ENCODE measurements around the gene KAT6B.

KAT6B gene

DNA sequence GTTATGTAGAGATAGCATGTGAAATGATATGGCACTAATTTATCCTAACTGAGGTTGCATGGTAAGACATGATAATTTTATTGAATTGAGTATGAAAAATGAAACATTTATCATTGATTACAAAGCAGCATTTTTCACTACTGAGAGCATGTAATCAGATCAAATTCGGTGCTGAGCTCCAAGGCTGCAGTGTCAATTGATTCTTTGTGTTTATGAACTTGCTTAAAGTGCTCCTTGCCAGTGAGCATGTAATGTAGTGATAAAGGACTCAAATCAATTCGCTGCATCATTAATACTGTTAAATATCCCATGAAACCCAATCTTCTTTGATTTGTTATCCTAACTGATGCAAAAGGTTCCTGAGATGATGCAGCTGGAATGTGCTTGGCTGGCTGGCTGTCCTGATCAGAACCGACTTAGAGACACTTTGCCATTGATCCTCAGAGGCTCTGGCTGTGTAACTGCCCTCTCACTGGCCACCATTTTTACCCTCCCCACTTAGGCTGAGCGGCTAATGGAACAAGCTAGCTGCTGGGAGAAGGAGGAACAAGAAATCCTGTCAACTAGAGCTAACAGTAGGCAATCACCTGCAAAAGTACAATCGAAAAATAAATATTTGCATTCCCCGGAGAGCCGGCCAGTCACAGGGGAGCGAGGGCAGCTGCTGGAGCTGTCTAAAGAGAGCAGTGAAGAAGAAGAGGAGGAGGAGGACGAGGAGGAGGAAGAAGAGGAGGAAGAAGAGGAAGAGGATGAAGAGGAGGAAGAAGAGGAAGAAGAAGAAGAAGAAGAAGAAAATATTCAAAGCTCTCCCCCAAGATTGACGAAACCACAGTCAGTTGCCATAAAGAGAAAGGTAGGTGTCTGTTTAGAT lies 195.2 kb downstream of the KAT6B start:
- no peak for DNase-seq

DNA sequence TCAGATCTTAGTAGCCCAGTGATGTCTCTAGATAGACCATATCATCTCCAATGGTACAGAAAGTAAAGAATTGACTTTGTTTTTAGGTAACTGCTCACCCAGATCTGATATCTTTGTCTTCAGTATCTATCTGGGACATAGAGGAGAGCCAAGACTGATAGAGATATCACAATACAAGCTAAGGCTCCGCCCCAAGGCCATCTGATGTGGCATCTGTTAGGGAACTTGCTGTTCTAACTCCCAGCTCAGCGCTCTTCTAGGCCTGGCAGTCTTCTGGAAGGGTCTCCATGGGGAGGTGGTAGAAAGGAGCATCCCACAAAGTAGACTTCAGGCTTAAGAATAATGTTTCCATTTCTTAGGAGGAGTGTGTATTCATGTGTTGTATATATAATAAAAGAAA lies 196.7 kb downstream of the KAT6B start:
- DNase-seq: no peak

DNA sequence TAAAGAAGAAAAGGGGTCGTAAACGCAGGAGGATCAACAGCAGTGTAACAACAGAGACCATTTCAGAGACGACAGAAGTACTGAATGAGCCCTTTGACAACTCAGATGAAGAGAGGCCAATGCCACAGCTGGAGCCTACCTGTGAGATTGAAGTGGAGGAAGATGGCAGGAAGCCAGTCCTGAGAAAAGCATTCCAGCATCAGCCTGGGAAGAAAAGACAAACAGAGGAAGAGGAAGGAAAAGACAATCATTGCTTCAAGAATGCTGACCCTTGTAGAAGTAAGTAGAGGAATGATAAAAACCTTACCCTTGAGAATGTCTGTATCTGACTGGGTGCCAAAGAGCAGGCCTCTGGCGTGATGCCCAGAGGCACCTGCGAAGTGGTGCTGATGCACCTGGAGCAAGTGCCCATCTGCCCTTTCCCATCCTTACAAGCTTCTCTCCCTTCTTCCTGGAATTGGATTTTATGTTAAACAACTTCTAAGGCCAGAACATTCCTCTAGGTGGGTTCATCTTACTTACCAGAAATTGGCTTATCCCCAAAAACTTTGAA lies 198.6 kb downstream of the KAT6B start:
- no peak for DNase-seq

DNA sequence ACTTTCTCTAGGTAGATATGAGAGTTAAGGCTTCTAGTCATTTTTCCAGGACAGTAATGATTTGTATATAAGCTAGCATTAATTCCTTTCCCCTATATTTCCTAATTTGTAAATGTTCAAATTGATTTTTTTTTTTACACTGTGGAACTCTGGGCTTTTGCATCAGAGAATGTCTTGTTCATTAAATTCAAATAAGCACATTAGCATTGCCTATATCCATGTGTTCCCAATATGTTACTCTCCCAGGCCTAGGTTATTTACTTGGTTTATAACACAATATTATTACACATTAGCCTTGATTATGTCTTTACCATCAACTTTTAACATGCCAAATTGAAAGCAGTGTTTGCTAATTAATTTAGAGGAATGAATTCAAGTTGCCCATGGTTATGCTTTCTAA lies 201.6 kb downstream of the KAT6B start:
- DNase-seq: no peak

- DNase-seq: no peak
These were observed 202.3 kb downstream of the KAT6B start for GRCh38 chr10:75028748-75029147.

GRCh38 chr10:75029420-75029819 lies 203.0 kb downstream of the KAT6B start:
- no peak for DNase-seq

- DNase-seq: peak; percentile 57
These were observed 203.5 kb downstream of the KAT6B start for GRCh38 chr10:75029857-75030256.

GRCh38 chr10:75030371-75030770 lies 204.0 kb downstream of the KAT6B start:
- DNase-seq: no peak

DNA sequence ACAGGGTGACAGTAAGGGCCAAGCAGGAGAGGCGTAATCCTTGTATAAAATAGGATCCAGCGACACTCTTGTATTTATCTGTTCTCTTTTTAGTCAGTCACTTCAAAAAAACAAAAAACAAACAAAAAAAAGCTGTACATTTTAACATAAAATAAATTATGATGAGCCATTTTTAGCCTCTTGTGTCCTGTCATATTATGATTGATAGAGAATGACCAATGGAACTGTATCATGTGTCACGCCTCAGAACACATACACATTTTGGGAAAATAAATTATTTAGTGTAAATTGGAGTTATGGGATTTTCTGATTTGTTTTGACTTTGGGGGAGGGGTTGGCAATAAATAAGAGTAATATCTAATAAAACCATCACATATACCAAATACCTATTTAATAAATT lies 205.7 kb downstream of the KAT6B start:
- DNase-seq: no peak

DNA sequence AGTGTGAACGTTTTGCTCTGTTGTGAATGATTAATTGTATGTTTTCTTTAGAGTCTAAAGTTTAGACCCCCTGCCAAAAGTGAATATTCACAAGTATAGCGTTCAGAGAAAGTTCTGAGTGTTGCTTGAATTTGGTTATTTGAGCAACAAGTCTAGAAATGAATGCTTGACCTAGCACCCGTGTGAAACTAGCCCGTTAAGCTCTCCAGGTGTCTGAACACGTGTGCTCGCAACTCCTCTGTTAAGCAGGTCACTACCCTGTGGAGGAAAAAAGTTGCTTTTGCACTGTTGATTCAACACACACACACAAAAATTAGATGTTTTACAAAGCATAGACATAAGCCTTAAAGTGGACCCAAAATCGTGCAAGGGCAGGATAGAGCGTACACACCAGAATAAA lies 206.4 kb downstream of the KAT6B start:
- DNase-seq: no peak

GRCh38 chr10:75033399-75034130 lies 207.2 kb downstream of the KAT6B start:
- no peak for DNase-seq

GRCh38 chr10:75034131-75034512 lies 207.7 kb downstream of the KAT6B start:
- DNase-seq: no peak

DNA sequence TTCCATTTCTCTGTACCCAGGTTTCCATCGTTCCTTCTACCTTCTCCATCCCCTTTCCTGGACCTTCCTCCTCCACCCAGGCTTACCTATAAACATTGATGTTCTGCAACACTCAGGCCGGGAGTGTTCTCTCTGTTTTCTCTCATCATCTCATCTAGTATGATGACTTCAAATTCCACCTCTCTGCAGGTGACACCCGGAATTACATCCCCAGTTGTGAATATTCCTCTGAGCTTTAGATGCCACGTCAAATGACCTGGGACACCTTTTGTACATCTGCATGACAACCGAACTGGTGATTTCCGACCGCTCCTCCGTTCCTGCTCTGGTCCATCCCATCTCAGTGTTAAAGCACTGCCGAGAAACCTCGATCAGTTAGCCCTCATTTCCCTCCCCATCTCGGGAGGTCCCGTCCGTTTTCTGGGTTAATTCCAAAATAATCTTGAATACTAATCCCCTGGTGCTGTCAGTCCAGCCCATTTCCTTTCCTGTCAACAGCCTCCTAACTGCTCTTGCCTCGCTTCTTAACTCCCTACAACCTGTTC lies 208.4 kb downstream of the KAT6B start:
- DNase-seq: no peak

GRCh38 chr10:75035975-75036708 lies 209.7 kb downstream of the KAT6B start:
- DNase-seq: no peak

DNA sequence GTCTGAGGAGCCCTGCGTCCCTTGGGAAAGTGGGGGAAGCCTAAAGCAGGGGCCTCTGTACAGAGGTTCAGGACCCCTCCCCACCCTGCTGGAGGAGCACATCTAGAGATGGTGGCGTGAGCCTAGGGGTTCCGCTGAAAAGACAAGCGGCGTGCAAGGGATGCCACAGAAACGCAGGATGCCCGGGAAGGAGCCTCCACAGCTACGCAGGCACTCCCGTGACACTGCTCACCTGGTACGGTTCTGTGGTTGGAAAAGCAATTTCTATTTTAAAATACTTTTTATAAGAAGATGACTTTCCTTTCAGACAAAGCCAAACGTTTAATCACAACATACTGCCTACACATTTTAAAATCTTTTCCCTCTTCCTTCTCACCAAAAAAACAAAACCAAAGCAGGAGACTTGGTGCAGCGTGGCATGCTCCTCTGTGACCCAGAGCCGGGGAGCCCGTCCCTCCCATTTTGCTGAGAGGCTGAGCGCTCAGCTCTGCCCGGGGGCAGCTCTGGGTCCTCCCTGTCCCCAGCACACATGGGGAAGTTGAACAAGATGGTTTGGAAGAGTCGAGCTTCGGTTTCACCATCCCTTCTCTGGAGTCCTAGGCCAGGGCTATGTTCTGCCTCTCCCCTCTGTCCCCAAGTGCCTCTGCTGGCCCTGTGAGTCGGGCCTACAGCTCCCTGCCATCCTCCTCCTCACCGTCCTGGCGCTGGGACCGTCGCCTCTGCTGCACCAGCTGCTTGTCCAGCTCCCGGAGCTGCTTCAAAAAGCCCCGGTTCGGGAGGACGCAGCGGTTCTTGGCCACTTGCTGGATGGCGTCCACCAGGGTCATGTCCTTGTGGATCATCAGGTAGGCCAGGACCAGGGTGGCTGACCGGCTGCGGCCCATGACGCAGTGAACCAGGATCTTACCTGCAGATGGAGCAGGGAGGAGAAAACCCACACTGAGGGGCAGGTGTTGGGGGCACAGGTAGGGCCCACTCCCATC lies 211.1 kb downstream of the KAT6B start:
- no peak for DNase-seq

GRCh38 chr10:75038335-75038734 lies 211.9 kb downstream of the KAT6B start:
- no peak for DNase-seq

- DNase-seq: no peak
These were observed 214.2 kb downstream of the KAT6B start for GRCh38 chr10:75040576-75040975.

DNA sequence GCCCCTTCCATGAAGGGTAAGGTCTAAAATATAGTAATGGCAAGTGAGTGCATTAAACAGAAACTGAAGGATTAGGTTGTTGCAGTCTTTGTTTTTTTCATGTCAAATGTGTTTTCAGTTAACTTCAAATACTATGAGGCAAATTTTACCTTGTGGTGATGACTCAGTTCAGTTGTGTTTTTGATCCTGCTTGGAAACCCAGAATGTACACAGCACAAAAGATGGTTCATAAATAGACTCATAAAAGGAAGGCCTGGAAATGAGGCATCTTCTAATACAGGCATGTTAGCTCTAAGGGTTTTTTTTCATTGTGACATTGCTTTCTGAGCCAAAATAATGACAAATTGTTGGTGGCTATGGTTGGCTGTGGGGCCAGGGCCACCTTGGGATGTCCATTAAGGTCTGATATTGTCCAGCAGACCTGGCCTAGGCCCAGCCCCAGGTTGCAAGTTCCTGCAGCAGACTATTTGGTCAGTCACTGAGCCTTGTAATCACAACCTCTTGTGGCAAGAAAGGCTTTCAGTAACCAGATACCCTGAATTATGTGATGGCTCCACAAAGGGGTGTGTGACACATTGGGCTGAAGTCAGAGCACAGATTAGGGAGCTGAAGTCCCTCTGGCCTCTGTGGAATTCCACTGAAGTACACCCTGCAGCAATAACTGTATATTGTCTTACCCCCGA lies 216.0 kb downstream of the KAT6B start:
- DNase-seq: no peak

GRCh38 chr10:75043256-75044131 lies 217.1 kb downstream of the KAT6B start:
- no peak for DNase-seq

DNA sequence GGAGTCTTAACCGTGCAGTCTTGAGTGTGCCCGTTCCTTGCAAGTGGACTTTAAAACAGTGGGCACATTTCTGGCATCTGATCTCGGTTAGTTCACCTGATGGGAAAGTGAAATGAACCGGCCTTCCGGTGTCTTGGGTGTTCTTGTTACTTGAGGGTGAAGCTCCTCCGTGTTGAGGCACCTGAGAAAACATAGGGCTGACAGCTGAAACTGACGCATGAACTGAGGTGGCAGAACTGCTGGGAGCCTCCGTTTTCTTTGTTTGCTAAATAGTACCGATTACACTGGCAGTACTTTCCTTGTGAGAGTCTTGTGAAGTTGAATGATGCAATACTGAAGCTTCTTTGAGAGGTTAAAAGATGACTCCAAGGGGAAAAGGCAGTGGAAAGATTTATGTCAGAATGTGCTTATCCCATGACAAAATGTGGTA lies 222.3 kb downstream of the KAT6B start:
- DNase-seq: no peak
